ENCODE data around the gene DTNB.
A peak's percentile ranks its signal among the peaks of the same experiment; 100 is the strongest.

Gene DTNB

GRCh38 chr2:25362434-25363145 is 310.8 kb downstream of the DTNB start:
- no peak for DNase-seq

GRCh38 chr2:25362049-25362433 is 311.3 kb downstream of the DTNB start:
- peak; percentile 98 for DNase-seq

GRCh38 chr2:25361261-25362048 is 311.9 kb downstream of the DTNB start:
- DNase-seq: no peak

GRCh38 chr2:25358836-25359235 is 314.5 kb downstream of the DTNB start:
- DNase-seq: no peak

- no peak for DNase-seq
Measured at GRCh38 chr2:25358249-25358815, 315.0 kb downstream of the DTNB start.

- no peak for DNase-seq
Measured at GRCh38 chr2:25356088-25356487, 317.3 kb downstream of the DTNB start.

- DNase-seq: no peak
Measured at GRCh38 chr2:25355270-25355669, 318.1 kb downstream of the DTNB start.

- DNase-seq: no peak
Measured at GRCh38 chr2:25354116-25354515, 319.3 kb downstream of the DTNB start.

- no peak for DNase-seq
Measured at GRCh38 chr2:25349397-25349796, 324.0 kb downstream of the DTNB start.

- DNase-seq: no peak
Measured at GRCh38 chr2:25347846-25348245, 325.5 kb downstream of the DTNB start.

- no peak for DNase-seq
Measured at GRCh38 chr2:25347205-25347815, 326.1 kb downstream of the DTNB start.

GRCh38 chr2:25343187-25343825 is 330.1 kb downstream of the DTNB start:
- no peak for DNase-seq

- DNase-seq: peak; percentile 94
Measured at GRCh38 chr2:25342372-25343186, 330.8 kb downstream of the DTNB start.

- no peak for DNase-seq
Measured at GRCh38 chr2:25341753-25342371, 331.5 kb downstream of the DTNB start, which contains the start of gene DNMT3A. Gene DNMT3A (minus strand): TSS chr2:25341925. CDS start chr2:25313984, 27,941 bp downstream.

- no peak for DNase-seq
Measured at GRCh38 chr2:25341011-25341727, 332.2 kb downstream of the DTNB start.

GRCh38 chr2:25340181-25340921 is 333.0 kb downstream of the DTNB start:
- DNase-seq: peak; percentile 48

GRCh38 chr2:25339791-25340180 is 333.6 kb downstream of the DTNB start:
- DNase-seq: peak; percentile 55

- no peak for DNase-seq
Measured at GRCh38 chr2:25339211-25339674, 334.1 kb downstream of the DTNB start.

GRCh38 chr2:25338401-25338800 is 335.0 kb downstream of the DTNB start:
- no peak for DNase-seq

GRCh38 chr2:25337891-25338290 is 335.5 kb downstream of the DTNB start:
- DNase-seq: no peak
